GM21528 (cell line): ENCODE measurements around the gene ACADL.
A peak's percentile ranks its signal among the peaks of the same experiment; 100 is the strongest.

Experiments used
- ATAC-seq: cut with Tn5 transposase; IDR thresholded peaks from one replicate; pipeline ENCODE4 v1.9.1; 2021; ENCODE audit warnings: mild to moderate bottlenecking, moderate library complexity; ENCODE audit not compliant: unreplicated experiment, low FRiP score

The ACADL gene

DNA sequence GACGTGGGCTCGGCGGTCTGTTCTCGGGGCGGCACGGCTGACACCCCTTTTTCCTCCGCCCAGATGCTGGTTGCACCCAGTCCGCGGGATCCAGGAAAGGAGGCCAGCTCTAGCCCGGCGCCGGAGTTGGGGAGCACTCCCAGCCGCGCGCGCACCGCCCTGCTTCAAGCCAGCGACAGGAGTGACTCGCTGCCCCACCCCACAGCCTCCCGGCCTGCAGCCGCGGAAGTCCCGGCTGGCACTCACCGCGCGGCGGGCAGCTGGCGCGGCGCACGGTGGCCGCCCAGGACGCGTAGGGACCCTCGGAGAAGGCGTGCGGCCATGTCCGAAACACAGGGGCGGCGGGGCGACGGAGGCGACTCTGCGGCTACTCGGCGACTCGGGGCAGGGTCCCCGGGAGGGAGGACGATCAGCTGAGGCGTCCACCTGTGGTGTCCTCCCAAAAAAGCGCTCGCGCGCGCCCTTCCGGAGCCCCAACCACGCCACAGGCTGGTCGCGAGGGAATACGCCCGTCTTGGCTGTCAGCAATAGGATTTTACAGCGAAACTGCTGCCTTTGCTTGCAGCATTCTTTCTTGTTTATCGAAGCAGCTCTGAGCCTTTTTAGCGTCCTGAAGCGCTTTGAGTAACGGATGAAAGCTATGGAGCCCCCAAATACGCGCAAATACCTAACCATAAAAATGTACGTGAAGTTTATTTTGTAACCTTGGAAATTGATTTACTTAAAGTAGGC is at the start of gene ACADL:
Gene ACADL, minus strand, starts transcription at position 507 of the 732 bp plus-strand sequence. Its CDS starts 184 bp downstream, at position 323.
- no peak for ATAC-seq

DNA sequence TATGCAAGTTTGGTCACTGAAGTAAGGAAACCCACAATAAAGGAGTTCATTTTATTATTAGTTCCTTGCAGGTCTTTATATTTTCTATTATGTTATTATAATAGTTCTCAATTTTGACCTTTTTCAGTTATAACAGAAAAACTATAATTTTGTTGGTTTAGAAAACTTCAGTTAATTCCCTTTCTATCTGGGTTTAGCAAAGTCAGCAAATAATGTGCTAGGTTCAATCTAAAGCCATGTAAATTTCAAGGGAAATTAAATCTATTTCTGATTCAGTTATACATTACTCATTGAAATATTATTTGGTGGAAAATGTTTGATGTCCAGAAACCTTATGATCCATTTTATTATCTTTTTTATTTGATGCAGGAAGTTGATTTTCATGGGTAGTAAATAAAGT is 46.1 kb upstream of the ACADL start:
- ATAC-seq = no peak

DNA sequence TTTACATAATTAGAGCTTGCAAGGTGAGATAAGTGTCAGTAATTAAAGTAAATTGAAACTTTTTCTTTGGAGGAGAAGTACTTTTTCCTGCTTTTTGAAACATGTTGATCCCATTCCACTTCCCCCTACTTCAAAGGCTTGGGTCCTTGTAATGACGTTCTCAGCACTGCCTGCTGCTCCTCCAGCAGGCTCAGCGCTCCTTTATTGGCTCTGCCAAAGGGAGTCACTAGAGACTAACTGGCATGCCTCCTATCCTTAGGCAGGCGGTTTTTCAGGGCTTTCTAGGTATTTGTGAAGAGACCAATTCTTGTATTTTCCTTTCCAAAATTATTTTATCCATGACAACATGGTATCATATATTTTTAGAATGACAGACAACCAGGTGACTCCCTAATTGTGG is 43.9 kb upstream of the ACADL start:
- ATAC-seq = no peak

DNA sequence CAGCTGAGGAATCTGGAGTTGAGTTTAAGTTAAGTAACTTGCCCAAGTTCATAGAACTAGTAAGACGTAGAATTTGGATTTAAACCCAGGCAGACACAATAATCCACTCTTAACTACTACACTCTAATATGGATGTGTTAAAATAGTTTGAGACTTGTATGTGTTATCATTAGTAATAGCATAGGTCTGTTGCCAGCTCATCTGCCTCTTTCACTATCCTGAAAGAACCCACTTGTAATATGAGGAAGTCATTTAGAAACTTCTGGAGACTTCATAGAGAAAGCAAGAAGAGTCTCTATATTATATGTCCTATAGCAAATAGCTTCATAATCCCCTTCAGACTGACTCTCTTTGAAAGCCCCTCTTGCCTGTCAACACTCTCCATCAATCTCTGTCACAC is 43.0 kb upstream of the ACADL start:
- no peak for ATAC-seq

DNA sequence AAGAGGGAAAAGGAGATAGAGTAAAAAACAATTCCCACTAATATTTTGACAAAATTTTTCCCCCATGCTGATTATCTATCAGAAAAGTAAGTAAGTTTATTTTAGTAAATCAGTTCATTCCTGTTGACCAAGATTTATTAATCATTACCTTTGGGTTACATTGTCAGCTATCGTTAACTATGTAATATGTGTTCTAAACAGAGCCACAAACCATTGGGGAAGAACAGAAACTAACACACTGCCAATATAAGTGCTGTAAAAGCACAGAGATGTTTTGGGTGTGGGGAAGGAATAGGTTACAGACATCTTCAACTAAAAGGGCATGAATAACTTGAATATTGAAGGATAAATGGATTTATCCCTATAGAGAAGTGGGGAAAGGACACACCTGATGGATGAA is 42.5 kb upstream of the ACADL start:
- ATAC-seq = peak; percentile 58

DNA sequence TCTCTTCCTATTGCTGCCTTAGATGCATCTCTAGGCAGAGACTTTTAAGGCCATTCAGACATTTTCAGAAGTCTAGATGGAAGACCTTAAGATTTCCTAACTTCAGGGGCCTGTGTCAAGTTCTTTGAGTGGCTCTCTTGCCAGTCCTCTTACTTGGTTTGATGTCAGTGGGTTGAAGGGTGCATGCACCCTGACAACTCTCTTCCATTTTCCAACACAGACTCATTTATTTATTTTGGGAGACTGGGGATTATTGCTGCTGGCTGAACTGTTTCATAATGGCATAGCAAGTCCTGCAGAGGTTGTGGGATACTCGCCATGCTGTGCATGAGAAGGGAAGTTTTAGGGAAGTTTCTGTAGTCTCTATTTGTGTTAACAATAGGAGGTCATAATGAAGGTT is 39.0 kb upstream of the ACADL start:
- no peak for ATAC-seq

DNA sequence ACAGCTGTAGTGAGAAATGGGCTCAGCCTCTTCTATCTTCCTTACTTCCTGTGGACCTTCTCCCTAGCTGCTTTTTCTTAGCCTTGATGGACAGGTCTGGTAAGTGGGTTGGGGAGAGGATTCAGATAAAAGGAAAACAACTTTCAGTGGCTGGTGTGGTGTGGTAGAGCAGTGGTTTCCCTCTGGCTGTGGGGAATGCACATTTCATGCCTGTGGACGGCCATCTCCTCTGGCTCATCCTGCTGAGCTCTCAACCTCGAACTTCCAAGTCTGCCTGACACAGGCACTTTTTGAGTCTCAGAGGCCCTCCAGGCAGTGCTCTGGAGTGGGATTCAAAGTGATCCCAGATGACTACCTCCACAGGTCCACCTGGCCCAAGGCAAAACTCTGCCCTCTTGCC is 38.6 kb upstream of the ACADL start:
- ATAC-seq = no peak

DNA sequence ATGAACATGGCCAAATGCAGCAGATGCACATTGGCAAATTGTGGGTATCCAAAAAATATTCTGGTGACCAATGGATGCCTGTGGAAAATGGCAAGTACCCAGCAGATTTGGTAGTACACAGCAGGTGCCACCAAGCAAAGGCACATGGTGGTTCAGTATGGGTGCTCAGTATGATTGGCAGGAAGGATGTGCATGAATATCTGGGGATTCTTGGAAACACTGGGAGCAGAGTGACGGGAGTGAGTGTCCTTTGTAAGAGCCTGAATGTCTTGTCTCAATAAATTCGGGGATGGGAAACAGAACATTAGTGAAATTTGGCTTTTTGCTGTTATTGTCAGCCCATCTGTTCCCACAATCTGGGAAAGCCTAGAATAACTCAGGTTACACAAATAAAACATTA is 36.8 kb upstream of the ACADL start:
- no peak for ATAC-seq

DNA sequence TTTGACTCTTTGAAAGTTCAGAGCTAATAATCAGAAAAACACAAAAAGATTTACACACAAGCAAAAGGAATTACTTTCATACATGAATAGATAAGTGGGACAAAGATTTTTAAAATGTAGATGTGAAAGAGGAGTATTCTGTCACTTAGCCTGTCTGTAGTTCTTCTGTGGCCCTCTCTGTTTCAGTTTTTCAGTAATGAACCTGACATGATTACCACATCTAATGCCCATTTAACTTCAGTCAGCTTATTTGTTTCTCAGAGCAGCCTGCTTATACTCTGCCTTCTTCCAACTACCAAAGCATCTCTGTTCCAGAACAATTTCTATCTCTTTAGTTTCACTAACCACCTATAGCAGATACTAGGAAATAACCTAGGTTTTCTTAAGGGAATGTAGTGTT is 34.4 kb upstream of the ACADL start:
- no peak for ATAC-seq

DNA sequence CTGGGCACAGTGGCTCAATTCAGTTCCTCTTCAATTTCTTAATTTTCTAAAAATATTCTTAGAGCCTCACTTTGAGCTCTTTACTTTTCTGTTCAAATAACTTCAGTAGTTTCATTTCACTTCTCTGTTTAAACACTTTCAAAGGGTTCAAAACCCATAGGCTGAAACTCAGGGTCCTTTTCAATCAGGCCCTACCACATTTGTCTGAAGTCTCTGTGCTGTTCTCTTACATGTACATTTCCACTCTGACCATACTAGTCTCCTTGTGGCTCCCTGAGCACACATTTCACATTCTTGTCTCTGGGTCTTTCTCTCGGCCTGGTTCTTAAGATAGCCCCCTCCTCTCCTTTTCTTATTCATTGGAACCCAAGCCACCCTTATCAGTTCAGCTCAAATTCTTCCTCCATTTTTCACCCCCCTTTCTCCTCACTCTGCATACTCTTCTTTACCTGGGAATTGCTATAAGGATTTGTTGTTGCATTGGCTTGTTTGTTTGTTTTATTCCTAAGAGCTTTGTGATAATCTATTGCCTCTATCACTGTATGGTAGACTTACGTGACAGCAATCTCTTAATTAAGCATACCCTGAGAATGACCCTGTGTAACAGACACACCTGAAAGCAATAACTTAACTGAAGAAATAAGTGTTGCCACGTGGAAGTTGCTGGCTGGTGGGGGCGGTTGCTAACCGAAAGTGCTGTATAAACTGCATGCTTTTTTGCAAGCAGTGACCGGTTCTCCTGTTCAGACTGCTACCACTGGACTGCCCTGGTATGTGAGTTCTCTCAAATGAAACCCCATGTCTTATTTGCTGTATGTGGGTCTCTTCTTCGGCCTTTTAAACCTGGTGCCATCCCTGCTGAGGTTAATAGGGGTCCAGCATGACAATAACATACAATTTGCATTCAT is 27.7 kb upstream of the ACADL start:
- ATAC-seq = no peak

DNA sequence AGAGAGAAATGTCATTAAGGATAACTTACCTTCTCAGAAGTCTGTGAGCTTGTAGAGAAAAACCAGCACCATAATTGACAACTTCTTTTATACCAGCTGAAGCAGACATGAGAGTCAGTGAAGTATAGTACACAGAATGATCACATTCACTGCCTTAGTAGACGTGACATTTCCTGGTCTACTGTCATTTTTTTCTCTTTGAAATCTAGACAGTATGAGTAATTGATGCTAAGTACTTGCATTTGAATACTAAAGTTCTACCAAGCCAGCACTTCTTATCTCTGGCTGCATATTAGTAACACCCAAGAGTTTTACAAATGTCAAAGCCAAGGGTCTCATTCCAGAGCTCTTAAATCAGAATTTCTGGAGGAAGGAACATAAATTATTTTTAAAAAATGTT is 25.4 kb upstream of the ACADL start:
- ATAC-seq = no peak

DNA sequence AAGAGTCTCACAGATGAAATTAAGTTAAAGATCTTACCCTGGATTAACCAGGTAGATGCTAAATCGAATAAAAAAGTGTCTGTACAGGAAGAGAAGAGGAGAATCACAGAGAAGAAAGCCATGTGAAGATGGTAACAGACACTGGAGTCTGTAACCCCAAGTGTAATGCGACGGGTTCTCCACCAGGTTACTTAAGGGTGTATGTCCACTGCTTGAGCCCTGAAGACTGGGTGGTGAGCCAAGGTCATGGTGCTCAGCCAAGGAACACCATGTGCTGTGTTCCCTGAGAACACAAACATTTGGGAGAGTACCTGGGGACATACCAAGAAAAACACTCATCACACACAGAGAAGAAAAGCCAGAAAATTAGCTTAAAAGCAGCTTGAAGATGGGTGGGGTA is 8.2 kb upstream of the ACADL start:
- ATAC-seq = no peak

DNA sequence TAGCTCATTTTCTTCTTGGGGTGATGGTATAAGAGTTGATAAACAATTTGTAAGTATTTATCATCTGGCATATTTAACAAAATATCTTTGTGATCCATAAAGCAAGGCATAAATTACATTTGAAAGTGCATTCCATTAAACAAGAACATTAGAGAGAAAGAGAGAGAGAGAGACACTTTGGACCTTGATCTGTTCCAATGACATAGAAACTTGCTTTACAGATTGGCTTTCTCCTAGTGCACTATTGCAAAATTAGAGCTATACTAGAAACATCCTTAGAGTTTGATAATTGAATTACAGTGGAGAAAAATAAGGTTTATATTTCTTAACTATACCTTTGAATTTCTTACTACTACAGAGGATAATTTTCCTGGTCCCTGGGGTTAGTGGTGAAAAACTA is 5.7 kb upstream of the ACADL start:
- no peak for ATAC-seq

DNA sequence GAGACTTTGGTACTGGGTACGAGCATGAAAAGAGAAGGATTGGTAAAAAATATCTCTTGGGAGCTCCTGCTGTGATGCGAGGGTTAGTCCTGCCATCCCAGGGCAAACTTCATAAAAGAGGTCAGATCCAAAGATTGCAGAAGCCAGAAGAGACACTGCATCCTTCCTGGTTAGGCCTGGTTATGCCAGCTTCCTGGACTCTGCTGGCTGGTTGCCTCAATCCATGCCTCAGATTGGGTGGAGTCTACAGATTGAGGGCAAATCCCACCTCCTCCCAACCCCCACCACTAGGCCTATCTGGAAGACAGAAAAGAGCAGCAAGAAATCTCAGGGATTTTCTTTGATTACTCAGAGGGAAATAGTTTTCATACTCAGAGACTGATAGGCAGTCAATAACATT is 5.3 kb upstream of the ACADL start:
- no peak for ATAC-seq

DNA sequence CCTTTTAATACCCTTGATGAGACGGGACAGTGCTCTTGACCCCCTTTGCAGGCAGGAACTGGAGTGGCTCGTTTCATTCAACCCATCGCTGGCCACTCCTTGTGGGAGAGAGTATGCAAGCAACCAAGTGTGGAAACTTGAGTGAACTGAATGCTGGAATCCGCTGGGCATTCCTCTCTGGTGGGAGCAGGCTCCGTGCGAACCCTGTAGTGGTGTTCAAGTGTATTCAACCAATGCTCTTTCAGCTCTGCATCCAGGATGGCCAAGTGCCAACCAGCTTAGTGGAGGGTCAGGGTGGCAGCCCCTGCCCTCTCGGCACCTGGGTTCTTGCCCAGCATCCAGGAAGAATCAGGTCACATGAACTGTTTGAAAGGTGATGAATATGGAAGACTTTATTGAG is 3.3 kb upstream of the ACADL start:
- ATAC-seq = no peak

DNA sequence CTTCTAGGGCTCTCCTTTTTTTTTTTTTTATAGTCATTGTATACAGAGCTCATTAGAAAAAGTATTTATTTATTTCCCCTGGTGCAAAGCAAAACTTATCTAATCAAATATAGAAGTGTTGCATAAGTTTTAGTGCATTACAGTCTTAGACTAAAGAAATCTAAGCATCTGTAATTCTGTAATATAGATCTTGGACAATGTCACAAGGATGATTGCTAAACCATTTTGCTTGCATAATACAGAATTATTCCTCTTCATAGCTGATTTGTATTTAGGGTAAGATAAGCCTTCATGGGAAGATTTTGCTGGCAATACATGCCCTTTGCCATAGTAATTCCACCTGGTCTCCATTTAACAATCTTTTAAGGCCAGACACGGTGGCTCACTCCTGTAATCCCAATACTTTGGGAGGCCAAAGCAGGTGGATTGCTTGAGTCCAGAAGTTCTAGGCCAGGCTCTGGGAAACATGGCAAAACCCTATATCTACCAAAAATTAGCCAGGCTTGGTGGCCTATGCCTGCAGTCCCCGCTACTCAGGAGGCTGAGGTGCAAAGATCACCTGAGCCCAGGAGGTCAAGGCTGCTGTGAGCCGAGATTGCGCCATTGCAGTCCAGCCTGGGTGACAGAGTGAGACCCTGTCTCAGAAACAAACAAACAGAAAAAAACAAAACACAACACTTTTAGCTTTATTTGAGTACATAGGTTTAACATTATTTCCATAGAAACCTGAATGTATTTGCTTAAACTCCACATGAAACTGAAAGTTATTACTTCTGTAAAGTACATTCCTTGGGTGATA is 2.2 kb upstream of the ACADL start:
- ATAC-seq = no peak

DNA sequence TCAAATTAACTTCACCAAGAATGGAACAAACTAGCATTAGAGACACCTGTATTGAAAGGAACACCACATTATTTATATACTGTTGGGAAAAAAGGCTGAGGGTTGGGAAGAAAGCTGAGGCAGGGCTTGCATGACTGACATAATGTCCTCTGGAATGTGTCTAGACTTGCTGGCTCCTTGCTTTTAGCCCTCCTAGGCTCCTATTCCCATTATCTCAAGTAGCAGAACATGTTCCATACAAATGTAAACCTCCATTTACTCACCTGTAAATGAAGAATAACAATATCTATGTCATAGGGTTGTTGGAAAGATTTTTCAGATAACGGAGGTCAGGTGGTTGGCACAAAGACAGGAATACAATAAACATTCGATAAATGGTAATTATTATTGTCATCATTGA is 976 bp upstream of the ACADL start:
- no peak for ATAC-seq

DNA sequence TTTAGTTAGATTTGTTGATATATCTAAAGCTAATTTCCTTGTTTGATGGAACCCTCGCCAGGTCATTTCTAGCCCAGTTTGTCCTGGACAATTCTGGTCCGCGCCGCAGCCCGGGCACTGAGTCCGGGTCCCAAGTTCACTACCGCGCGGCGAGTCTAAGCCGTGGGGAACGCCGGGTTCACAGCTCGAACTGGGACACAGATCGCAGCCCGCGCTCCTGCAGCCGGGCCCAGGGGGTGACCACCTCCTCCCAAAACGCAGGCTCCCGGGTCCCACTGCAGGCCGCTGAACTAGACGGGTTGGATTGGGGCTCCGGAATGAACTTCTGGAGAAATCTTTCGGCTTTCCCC is 681 bp downstream of the ACADL start:
- no peak for ATAC-seq

DNA sequence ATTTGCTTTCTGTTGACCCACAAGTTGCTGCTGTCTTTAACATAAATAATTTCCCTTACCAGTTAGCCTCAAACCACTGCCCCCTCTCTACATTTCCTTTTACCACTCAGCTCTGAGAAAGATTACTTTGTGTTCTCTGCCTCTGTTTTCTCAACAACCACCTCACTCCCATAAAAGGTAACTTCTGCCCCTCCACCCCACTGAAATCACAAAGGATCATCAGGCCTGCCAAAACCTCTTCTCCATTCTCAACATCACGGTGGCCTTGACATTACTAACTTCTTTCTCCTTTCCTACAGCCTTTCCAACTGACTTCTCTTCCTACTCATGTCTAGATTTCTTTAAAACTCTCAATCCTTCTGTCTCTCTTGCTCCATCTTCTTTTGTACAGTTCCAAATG is 10.1 kb downstream of the ACADL start:
- ATAC-seq = no peak

DNA sequence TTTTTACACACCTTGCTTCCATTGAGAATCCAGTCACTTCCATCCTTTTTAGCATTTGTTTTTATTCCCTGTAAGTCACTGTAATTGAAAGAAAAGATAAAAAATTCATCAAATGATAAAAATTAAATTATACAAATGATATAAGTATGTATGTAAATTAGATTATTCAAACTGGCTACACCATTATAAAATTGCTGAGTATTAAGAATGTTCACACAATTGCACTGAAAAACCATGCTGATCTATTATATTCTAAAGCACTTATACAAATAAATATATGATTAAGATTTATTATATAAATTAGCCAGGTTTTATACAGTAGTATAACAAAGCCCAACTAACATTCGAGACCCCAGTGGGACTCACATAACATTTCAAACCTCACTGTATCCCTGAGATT is 15.1 kb downstream of the ACADL start:
- ATAC-seq = no peak

DNA sequence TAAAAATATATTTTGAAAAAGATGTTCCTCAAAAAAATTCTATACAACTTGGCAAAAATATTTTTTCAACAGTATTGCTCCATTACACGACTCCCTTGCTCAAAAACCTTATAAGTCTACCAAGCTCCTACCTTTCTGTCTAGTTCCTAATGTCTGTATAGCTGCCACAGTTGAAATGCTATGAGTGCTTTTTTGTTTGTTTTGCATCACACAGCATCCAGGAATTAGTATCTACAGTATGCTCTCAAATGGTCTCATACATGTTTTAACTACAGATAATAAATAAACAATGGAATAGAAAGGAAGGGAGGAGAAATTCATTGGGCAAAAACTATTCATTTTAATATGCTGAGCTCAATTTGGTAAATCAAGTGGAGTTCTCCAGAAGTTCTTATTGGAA is 17.3 kb downstream of the ACADL start:
- no peak for ATAC-seq
